NCI-H2107 treated with DMSO at 0.1 percent for 48 hours (cell line): Measurements from ENCODE around the gene CCDC40.

ENCODE experiments used
- DNase-seq: peaks from one replicate; lab custom pipeline; 2025; ENCODE audit not compliant: unreplicated experiment; lab: John Stamatoyannopoulos, UW

CCDC40 gene

GRCh38 chr17:80099291-80100034 is 63.0 kb downstream of the CCDC40 start:
- no peak for DNase-seq

DNA sequence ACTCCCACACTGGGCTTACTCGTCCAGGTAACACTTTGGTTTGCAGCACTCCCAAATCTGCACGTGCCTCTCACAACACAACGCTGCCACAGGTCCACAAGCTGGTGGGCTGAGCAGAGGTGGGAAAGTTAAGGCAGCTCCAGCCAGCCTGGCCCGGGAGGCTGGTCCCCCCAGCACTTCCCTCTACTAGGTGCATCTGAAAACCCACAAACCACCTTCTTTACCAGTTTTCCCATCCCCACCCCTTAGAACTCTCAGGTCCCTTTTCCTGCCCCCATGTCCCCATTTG is 63.5 kb downstream of the CCDC40 start:
- no peak for DNase-seq

GRCh38 chr17:80101011-80101945 is 64.8 kb downstream of the CCDC40 start, which contains the start of gene GAA:
TSS of gene GAA (plus strand) at chr17:80101581. CDS start at chr17:80104587, 3,006 bp downstream.
- peak; percentile 25 for DNase-seq

- no peak for DNase-seq
Measured at GRCh38 chr17:80101946-80102663, 65.7 kb downstream of the CCDC40 start.

DNA sequence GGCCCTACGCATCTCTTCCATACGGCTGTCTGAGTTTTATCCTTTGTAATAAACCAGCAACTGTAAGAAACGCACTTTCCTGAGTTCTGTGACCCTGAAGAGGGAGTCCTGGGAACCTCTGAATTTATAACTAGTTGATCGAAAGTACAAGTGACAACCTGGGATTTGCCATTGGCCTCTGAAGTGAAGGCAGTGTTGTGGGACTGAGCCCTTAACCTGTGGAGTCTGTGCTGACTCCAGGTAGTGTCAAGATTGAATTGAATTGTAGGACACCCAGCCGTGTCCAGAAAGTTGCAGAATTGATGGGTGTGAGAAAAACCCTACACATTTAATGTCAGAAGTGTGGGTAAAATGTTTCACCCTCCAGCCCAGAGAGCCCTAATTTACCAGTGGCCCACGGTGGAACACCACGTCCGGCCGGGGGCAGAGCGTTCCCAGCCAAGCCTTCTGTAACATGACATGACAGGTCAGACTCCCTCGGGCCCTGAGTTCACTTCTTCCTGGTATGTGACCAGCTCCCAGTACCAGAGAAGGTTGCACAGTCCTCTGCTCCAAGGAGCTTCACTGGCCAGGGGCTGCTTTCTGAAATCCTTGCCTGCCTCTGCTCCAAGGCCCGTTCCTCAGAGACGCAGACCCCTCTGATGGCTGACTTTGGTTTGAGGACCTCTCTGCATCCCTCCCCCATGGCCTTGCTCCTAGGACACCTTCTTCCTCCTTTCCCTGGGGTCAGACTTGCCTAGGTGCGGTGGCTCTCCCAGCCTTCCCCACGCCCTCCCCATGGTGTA is 66.4 kb downstream of the CCDC40 start:
- no peak for DNase-seq

- no peak for DNase-seq
Measured at GRCh38 chr17:80103449-80104085, 67.1 kb downstream of the CCDC40 start.

GRCh38 chr17:80104321-80104955 is 68.0 kb downstream of the CCDC40 start:
- DNase-seq: peak; percentile 79

DNA sequence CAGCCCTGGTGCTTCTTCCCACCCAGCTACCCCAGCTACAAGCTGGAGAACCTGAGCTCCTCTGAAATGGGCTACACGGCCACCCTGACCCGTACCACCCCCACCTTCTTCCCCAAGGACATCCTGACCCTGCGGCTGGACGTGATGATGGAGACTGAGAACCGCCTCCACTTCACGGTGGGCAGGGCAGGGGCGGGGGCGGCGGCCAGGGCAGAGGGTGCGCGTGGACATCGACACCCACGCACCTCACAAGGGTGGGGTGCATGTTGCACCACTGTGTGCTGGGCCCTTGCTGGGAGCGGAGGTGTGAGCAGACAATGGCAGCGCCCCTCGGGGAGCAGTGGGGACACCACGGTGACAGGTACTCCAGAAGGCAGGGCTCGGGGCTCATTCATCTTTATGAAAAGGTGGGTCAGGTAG is 68.5 kb downstream of the CCDC40 start:
- DNase-seq: no peak

GRCh38 chr17:80105762-80106161 is 69.3 kb downstream of the CCDC40 start:
- no peak for DNase-seq

- DNase-seq: no peak
Measured at GRCh38 chr17:80106176-80106575, 69.7 kb downstream of the CCDC40 start.

DNA sequence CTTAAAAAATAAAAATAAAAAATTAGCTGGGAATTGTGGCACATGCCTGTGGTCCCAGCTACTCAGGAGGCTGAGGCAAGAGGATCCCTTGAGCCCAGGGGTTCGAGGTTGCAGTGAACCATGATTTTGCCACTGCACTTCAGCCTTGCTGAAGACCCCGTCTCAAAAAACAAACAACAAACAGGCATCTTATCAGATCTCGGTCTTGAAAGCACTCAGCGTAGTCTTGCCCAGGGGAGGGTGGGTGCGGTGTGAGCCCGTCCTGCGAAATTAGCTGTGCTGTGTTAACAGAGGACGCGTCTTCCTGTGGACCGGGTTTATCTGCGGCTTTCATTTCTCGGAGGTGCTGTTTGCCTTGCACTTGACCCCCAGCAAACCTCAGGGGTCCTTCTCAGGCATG is 70.3 kb downstream of the CCDC40 start:
- DNase-seq: no peak

GRCh38 chr17:80107231-80108021 is 71.0 kb downstream of the CCDC40 start:
- DNase-seq: no peak

DNA sequence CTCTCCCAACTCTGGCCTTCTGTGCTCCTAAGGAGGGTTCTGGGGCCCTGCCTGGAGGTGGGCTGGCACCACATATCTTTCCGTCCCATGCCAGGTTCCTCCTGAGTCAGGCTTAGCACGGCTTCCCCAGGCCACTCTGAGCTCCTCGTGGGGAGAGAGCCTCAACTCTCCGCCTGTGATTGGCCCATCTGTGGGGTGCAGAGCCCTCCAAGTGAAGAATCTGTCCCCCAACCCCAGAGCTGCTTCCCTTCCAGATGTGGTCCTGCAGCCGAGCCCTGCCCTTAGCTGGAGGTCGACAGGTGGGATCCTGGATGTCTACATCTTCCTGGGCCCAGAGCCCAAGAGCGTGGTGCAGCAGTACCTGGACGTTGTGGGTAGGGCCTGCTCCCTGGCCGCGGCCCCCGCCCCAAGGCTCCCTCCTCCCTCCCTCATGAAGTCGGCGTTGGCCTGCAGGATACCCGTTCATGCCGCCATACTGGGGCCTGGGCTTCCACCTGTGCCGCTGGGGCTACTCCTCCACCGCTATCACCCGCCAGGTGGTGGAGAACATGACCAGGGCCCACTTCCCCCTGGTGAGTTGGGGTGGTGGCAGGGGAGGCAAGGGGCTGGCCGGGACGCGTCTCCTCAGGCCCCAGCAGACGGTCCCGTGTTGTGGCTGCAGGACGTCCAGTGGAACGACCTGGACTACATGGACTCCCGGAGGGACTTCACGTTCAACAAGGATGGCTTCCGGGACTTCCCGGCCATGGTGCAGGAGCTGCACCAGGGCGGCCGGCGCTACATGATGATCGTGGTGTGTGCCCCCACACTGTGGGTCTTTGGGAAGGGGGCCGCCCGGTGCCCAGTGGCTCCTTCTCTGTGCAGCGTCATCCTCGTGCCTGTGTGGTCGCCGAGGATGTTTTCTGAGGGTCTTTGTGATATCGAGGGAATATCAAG is 71.9 kb downstream of the CCDC40 start:
- DNase-seq: no peak

GRCh38 chr17:80109066-80109660 is 72.7 kb downstream of the CCDC40 start:
- no peak for DNase-seq

GRCh38 chr17:80109713-80110446 is 73.4 kb downstream of the CCDC40 start:
- no peak for DNase-seq

GRCh38 chr17:80110447-80110812 is 74.0 kb downstream of the CCDC40 start:
- no peak for DNase-seq
